Measurements from ENCODE around the gene OXGR1.

- TF ChIP-seq CTCF (IDR thresholded peaks at IDR 0.05), result no peak
- TF ChIP-seq POLR2A (IDR thresholded peaks at IDR 0.05), result no peak
Measured at GRCh38 chr13:97011446-97012131, 17.3 kb upstream of the OXGR1 start.
